B cell (primary cell): Measurements from ENCODE around the gene CERS1. TPM values are rescaled to one million over a fixed set of nuclear protein-coding genes. Genes with fewer than 3 reads are reported as not detected.

Source experiments
- ATAC-seq: fragments of 200-7000 bp; cut with Tn5 transposase; one replicate; pipeline ENCODE4 v1.10.0; 2021; ENCODE audit warnings: low read depth, mild to moderate bottlenecking, moderate number of reproducible peaks, moderate library complexity
- CTCF ChIA-PET: fragments of 350-600 bp; sonication (Branson Sonifier 250); formaldehyde crosslinking; loops from one replicate; lab custom pipeline; 2021; ENCODE audit warnings: antibody characterized with exemption, inconsistent platforms; lab: Charles Lee
- POLR2A ChIA-PET: fragments of 350-600 bp; sonication (Branson Sonifier 250); formaldehyde crosslinking; loops from one replicate; lab custom pipeline; 2021; ENCODE audit warnings: antibody characterized with exemption; lab: Charles Lee
- DNase-seq: peaks from one replicate; pipeline ENCODE4 v3.0.0; 2013
- H2AFZ ChIP-seq: 2 replicates; pipeline ENCODE4 v1.6.1; 2012; ENCODE audit warnings: mild to moderate bottlenecking, low read depth, low read length; ENCODE audit not compliant: insufficient read depth, poor library complexity, severe bottlenecking
- H3K27ac ChIP-seq, 2 donors: 1 replicate in 1 of 2; 2 replicates in 1 of 2; pipeline ENCODE4 v1.5.1; 2012 to 2013; ENCODE audit warnings: low read length in 2 of 2, mild to moderate bottlenecking in 2 of 2, moderate library complexity in 1 of 2
- H3K27me3 ChIP-seq, 4 experiments: fragments of 200-600 bp in 1 of 4; sonication (generic) in 1 of 4; replicated peaks in 1 of 4; 1 replicate in 2 of 4; 2 replicates in 2 of 4; pipeline versions ENCODE4 v1.6.1 to v1.7.0; 2013 to 2016; ENCODE audit warnings: low read length in 3 of 4, mild to moderate bottlenecking in 2 of 4, mixed read lengths in 1 of 4, moderate library complexity in 1 of 4; ENCODE audit not compliant: insufficient read depth in 4 of 4, control insufficient read depth in 3 of 4; ENCODE audit errors: control extremely low read depth in 1 of 4
- H3K36me3 ChIP-seq, 2 experiments: replicated peaks in 1 of 2; 1 replicate in 1 of 2; 2 replicates in 1 of 2; pipeline versions ENCODE4 v1.6.1 to v1.7.1; 2013; ENCODE audit warnings: low read length in 1 of 2; ENCODE audit not compliant: insufficient read depth in 2 of 2, control insufficient read depth in 1 of 2; ENCODE audit errors: control extremely low read depth in 1 of 2, extremely low read depth in 1 of 2
- H3K4me1 ChIP-seq, 2 donors: fragments of 200-600 bp in 1 of 2; sonication (generic) in 1 of 2; 1 replicate in 1 of 2; 2 replicates in 1 of 2; pipeline versions ENCODE4 v1.5.1 to v1.6.1; 2013 to 2017; ENCODE audit warnings: low read length in 2 of 2; ENCODE audit not compliant: control insufficient read depth in 2 of 2, insufficient read depth in 2 of 2
- H3K4me2 ChIP-seq: replicated peaks from 2 replicates; pipeline ENCODE3; 2012; ENCODE audit warnings: mild to moderate bottlenecking, low read depth, low read length; ENCODE audit not compliant: poor library complexity, severe bottlenecking
- H3K4me3 ChIP-seq, 5 experiments: fragments of 200-600 bp in 1 of 5; sonication (generic) in 1 of 5; 1 replicate in 3 of 5; 2 replicates in 2 of 5; pipeline versions ENCODE4 v1.5.1 to v1.7.0; 2011 to 2016; ENCODE audit warnings: low read length in 4 of 5, mild to moderate bottlenecking in 4 of 5, low read depth in 2 of 5, control low read depth in 1 of 5, moderate library complexity in 1 of 5; ENCODE audit not compliant: insufficient read depth in 1 of 5; ENCODE audit errors: control extremely low read depth in 1 of 5, extremely low read depth in 1 of 5
- H3K79me2 ChIP-seq: fragments of 200-600 bp; sonication (generic); one replicate; pipeline ENCODE4 v1.6.0; 2016; ENCODE audit warnings: low read length; ENCODE audit not compliant: control insufficient read depth, insufficient read depth
- H3K9ac ChIP-seq: fragments of 200-600 bp; sonication (generic); 2 replicates; pipeline ENCODE4 v1.6.1; 2017; ENCODE audit warnings: mild to moderate bottlenecking, low read length, moderate library complexity
- H3K9me3 ChIP-seq, 3 donors: one replicate each; pipeline versions ENCODE4 v1.6.1 to v1.7.1; 2013; ENCODE audit warnings: low read length in 2 of 3; ENCODE audit not compliant: control insufficient read depth in 2 of 3, insufficient read depth in 1 of 3; ENCODE audit errors: control extremely low read depth in 1 of 3
- H4K20me1 ChIP-seq: 2 replicates; pipeline ENCODE4 v1.6.0; 2012; ENCODE audit warnings: mild to moderate bottlenecking, low read length; ENCODE audit not compliant: insufficient read depth, control insufficient read depth, poor library complexity, severe bottlenecking
- H3K27ac Mint-ChIP-seq: one replicate; pipeline ENCODE4 v1.8.0; 2021; ENCODE audit warnings: mixed read lengths
- H3K27me3 Mint-ChIP-seq: one replicate; pipeline ENCODE4 v1.8.0; 2021; ENCODE audit warnings: mixed read lengths
- H3K4me1 Mint-ChIP-seq: one replicate; pipeline ENCODE4 v1.8.0; 2021; ENCODE audit warnings: mixed read lengths
- H3K4me3 Mint-ChIP-seq: one replicate; pipeline ENCODE4 v1.8.0; 2021; ENCODE audit warnings: mixed read lengths
- H3K9me3 Mint-ChIP-seq: one replicate; pipeline ENCODE4 v1.8.0; 2022; ENCODE audit warnings: mixed read lengths; ENCODE audit not compliant: insufficient read depth
- EZH2 ChIP-seq: IDR thresholded peaks from 2 replicates; pipeline ENCODE4 v1.6.1; 2012; ENCODE audit warnings: borderline replicate concordance, low read depth, mild to moderate bottlenecking, moderate library complexity, low read length; ENCODE audit not compliant: insufficient read depth, poor library complexity, severe bottlenecking
- WGBS: methylation state at CpG from one replicate; pipeline ENCODE4 v1.1.5; 2013; ENCODE audit warnings: missing lambda C conversion rate; ENCODE audit not compliant: insufficient coverage; 5-methylcytosine and 5-hydroxymethylcytosine counted together
- intact Hi-C: fragments of 100-400 bp; cut with micrococcal nuclease; formaldehyde crosslinking; loops from one replicate; pipeline ENCODE4 v1.10.0; 2022
- polyA plus RNA-seq: library from polyadenylated mRNA; depleted of rRNA; stranded (reverse); fragments of >200 nt; gene quantifications from 2 replicates; pipeline ENCODE4 v1.2.3, GENCODE V29; 2012
- total RNA-seq, 2 donors: library from RNA; stranded (reverse); fragments of 120-200 nt in 1 of 2; gene quantifications; 1 replicate in 1 of 2; 2 replicates in 1 of 2; pipeline versions ENCODE4 v1.2.3 to v1.2.4, GENCODE V29; 2013 to 2022
- TF ChIP-seq, protein P1 (sequence below): fragments of 200-600 bp; IDR thresholded peaks from one replicate; pipeline ENCODE4 v1.8.0; 2022; ENCODE audit warnings: antibody characterized with exemption, mild to moderate bottlenecking

Gene CERS1
- total and polyA plus RNA-seq, 2 donors (not counting 1 experiment from before 2014, with no cell fraction given): not detected

DNA sequence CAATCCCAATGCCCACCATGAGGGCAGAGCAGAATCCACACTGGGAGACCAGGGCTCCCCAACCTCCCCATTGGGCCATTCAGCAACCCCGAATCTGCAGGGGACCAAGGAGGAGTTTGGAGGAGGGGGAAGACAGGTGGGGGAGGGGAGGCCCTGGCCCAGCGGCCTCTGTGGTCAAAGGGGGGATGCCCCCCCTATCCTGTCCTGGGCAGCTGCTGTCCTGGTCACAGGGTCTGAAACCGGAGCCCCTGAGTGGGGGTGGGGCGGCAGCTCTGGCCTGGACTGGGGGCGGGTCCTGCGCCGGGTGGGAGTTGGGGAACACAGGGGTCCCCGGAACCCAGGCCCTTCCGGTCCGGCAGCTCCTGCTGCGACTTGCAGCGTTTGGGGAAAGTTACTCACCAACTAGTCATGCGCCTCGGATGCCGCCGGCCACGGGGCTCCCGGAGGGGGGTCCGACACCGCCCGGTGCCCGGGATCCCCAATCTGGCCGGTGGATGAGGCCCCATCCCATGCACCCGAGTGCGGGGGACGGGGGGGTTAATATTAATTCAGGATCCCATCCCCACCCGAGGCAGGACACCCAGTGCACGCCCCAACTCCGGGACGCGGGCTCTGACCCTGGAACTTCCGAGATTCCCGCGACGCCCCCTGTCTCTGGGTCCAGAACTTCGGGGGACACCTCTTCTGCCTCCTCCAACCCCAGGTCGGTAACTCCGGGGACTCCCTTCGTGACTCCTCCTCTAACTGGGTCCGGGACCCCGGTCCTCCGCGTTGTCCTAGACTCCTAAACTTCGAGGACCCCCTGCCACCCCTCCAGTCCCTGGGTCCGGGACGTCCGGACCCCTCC lies 44.2 kb upstream of the CERS1 start:
- Histone ChIP-seq H2AFZ (peak overlapping the region; percentile 75), H3K27ac (no peak overlapping the region), H3K4me3 (peak overlapping the region; percentile 15 to 67 (median 49)), H3K79me2 (no peaks in the 10 kb centered on the region), H3K4me1 (peaks cover 16 to 19% of the 10 kb centered on the region in 2 donors), H3K4me2 (peak overlapping the region; percentile 93), H3K36me3 (no peaks in the 10 kb centered on the region), H4K20me1 (no peaks in the 10 kb centered on the region), H3K9me3 (peaks cover 0 to 3% (median 0%) of the 10 kb centered on the region in 3 donors), H3K9ac (peak overlapping the region; percentile 58), H3K27me3 (peaks cover 0 to 29% (median 6%) of the 10 kb centered on the region in 4 experiments)
- ChIA-PET CTCF (interaction anchor here (0.6 kb wide), 1 partner anchor 138 kb away, joined by 3 read pairs; no protein-coding TSS in a partner anchor), POLR2A (no interaction called here)
- peaks cover 20% of the 10 kb centered on the region for H3K4me1 Mint-ChIP-seq
- H3K4me3 Mint-ChIP-seq: peak overlapping the region; percentile 81
- H3K27me3 Mint-ChIP-seq: peaks cover 28% of the 10 kb centered on the region
- no peak for TF ChIP-seq EZH2
- TF ChIP-seq, protein P1, sequence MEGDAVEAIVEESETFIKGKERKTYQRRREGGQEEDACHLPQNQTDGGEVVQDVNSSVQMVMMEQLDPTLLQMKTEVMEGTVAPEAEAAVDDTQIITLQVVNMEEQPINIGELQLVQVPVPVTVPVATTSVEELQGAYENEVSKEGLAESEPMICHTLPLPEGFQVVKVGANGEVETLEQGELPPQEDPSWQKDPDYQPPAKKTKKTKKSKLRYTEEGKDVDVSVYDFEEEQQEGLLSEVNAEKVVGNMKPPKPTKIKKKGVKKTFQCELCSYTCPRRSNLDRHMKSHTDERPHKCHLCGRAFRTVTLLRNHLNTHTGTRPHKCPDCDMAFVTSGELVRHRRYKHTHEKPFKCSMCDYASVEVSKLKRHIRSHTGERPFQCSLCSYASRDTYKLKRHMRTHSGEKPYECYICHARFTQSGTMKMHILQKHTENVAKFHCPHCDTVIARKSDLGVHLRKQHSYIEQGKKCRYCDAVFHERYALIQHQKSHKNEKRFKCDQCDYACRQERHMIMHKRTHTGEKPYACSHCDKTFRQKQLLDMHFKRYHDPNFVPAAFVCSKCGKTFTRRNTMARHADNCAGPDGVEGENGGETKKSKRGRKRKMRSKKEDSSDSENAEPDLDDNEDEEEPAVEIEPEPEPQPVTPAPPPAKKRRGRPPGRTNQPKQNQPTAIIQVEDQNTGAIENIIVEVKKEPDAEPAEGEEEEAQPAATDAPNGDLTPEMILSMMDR: no peak
- intact Hi-C loops: loop anchor here (2.0 kb wide), 2 partner anchors 21 to 345 kb away; partner anchors contain the start of genes COPE and DDX49
- WGBS: 2% methylated on average over 41 of the region's 47 CpGs
- ATAC-seq (no peak), DNase-seq (no peak)
- H3K9me3 Mint-ChIP-seq: no peaks in the 10 kb centered on the region
- H3K27ac Mint-ChIP-seq: peak overlapping the region; percentile 46

DNA sequence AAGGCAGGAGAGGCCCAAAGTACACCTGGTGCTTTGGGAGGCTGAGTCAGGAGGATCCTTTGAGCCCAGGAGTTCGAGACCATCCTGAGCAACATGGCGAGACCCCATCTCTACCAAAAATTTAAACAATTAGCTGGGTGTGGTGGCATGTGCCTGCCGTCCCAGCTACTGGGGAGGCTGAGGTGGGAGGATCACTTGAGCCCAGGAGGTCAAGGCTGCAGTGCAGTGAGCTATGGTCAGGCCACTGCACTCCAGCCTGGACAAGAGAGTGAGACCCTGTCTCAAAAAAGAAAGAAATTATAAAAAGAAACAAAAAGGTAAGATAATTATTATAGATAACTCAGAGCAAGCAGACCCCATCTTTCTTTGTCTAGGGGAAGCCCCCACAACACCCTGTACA lies 43.2 kb upstream of the CERS1 start:
- Mint-ChIP-seq H3K4me1 (peaks cover 20% of the 10 kb centered on the region), H3K4me3 (peak overlapping the region; percentile 78), H3K27me3 (peaks cover 30% of the 10 kb centered on the region), H3K27ac (peak overlapping the region; percentile 34), H3K9me3 (no peaks in the 10 kb centered on the region)
- no CpG with 5 or more reads among the region's 3 CpGs for WGBS
- Histone ChIP-seq H3K4me1 (peaks cover 16 to 19% of the 10 kb centered on the region in 2 donors), H3K4me2 (no peak overlapping the region), H2AFZ (no peak overlapping the region), H3K4me3 (no peak overlapping the region), H3K9ac (no peak overlapping the region), H3K9me3 (peaks cover 0 to 3% (median 0%) of the 10 kb centered on the region in 3 donors), H3K36me3 (no peaks in the 10 kb centered on the region), H4K20me1 (no peaks in the 10 kb centered on the region), H3K27me3 (peaks cover 0 to 33% (median 8%) of the 10 kb centered on the region in 4 experiments), H3K79me2 (no peaks in the 10 kb centered on the region), H3K27ac (no peak overlapping the region)
- POLR2A ChIA-PET: no interaction called here
- CTCF ChIA-PET: no interaction called here
- intact Hi-C loops: no loop called here
- DNase-seq (no peak), ATAC-seq (no peak)
- TF ChIP-seq, protein P1: no peak
- no peak for TF ChIP-seq EZH2
